Liver (tissue), 3 donors: ENCODE measurements around the gene RO60.

Experiments used
- CTCF ChIP-seq: fragments of 150-350 bp; IDR thresholded peaks from 2 replicates; pipeline ENCODE4 v1.5.1; 2017; ENCODE audit warnings: improper control_type of control experiment, low read depth, low read length; ENCODE audit not compliant: missing input control
- SP1 ChIP-seq: IDR thresholded peaks from 2 replicates; pipeline ENCODE4 v1.6.1; 2018; ENCODE audit warnings: antibody characterized with exemption, mild to moderate bottlenecking
- TAF1 ChIP-seq: conservative IDR thresholded peaks from 2 replicates; pipeline ENCODE4 v1.6.1; 2016; ENCODE audit warnings: antibody characterized with exemption, mild to moderate bottlenecking
- ZBTB33 ChIP-seq: IDR thresholded peaks from 2 replicates; pipeline ENCODE4 v1.6.1; 2016; ENCODE audit warnings: antibody characterized with exemption
- TF ChIP-seq, protein P1 (sequence below): IDR thresholded peaks from 2 replicates; pipeline ENCODE4 v1.6.1; 2016; ENCODE audit warnings: antibody characterized with exemption, mild to moderate bottlenecking
- TF ChIP-seq, protein P2 (sequence below): IDR thresholded peaks from 2 replicates; pipeline ENCODE4 v1.6.1; 2016; ENCODE audit warnings: antibody characterized with exemption
- donor health status: healthy.
- donor health status: healthy.

- TF ChIP-seq CTCF = no peak
- no peak for TF ChIP-seq ZBTB33
- no peak for TF ChIP-seq SP1
- no peak for TF ChIP-seq TAF1
- TF ChIP-seq, protein P1, sequence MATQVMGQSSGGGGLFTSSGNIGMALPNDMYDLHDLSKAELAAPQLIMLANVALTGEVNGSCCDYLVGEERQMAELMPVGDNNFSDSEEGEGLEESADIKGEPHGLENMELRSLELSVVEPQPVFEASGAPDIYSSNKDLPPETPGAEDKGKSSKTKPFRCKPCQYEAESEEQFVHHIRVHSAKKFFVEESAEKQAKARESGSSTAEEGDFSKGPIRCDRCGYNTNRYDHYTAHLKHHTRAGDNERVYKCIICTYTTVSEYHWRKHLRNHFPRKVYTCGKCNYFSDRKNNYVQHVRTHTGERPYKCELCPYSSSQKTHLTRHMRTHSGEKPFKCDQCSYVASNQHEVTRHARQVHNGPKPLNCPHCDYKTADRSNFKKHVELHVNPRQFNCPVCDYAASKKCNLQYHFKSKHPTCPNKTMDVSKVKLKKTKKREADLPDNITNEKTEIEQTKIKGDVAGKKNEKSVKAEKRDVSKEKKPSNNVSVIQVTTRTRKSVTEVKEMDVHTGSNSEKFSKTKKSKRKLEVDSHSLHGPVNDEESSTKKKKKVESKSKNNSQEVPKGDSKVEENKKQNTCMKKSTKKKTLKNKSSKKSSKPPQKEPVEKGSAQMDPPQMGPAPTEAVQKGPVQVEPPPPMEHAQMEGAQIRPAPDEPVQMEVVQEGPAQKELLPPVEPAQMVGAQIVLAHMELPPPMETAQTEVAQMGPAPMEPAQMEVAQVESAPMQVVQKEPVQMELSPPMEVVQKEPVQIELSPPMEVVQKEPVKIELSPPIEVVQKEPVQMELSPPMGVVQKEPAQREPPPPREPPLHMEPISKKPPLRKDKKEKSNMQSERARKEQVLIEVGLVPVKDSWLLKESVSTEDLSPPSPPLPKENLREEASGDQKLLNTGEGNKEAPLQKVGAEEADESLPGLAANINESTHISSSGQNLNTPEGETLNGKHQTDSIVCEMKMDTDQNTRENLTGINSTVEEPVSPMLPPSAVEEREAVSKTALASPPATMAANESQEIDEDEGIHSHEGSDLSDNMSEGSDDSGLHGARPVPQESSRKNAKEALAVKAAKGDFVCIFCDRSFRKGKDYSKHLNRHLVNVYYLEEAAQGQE = no peak
- TF ChIP-seq, protein P2, sequence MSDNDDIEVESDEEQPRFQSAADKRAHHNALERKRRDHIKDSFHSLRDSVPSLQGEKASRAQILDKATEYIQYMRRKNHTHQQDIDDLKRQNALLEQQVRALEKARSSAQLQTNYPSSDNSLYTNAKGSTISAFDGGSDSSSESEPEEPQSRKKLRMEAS = no peak
Measured at GRCh38 chr1:193014400-193014799, 45.0 kb upstream of the RO60 start.
